HEK293 (cell line): ENCODE data around the gene RAD52.

Experiments used
- CTCF ChIA-PET: fragments of 350-600 bp; formaldehyde crosslinking; extraction: SDS; loops from one replicate; lab custom pipeline; 2021; ENCODE audit warnings: antibody characterized with exemption; lab: Yijun Ruan, JAX
- POLR2A ChIA-PET: fragments of 300-600 bp; formaldehyde crosslinking; extraction: SDS; loops from one replicate; lab custom pipeline; 2020; ENCODE audit warnings: antibody characterized with exemption, inconsistent platforms; lab: Yijun Ruan, JAX
- H3K27ac ChIP-seq: fragments of 200-500 bp; sonication (Bioruptor generic); 2 replicates; pipeline ENCODE4 v1.5.1; 2014; ENCODE audit warnings: low read depth, low read length, control low read depth, inconsistent platforms; ENCODE audit errors: extremely low read depth
- H3K36me3 ChIP-seq, 2 experiments: fragments of 200-500 bp in 1 of 2; sonication (Bioruptor generic) in 1 of 2; 1 replicate in 1 of 2; 2 replicates in 1 of 2; pipeline ENCODE4 v1.5.1; 2014 to 2017; ENCODE audit warnings: inconsistent platforms in 2 of 2, low read length in 2 of 2; ENCODE audit not compliant: control insufficient read depth in 2 of 2, insufficient read depth in 1 of 2
- H3K4me1 ChIP-seq: fragments of 200-500 bp; sonication (Bioruptor generic); 2 replicates; pipeline ENCODE4 v1.5.1; 2014; ENCODE audit warnings: mild to moderate bottlenecking, low read length, inconsistent platforms; ENCODE audit not compliant: control insufficient read depth, insufficient read depth
- H3K4me3 ChIP-seq: 2 replicates; pipeline ENCODE4 v1.5.1; 2011; ENCODE audit warnings: low read depth, mild to moderate bottlenecking, control low read depth, low read length, moderate library complexity
- H3K9me3 ChIP-seq: fragments of 200-500 bp; sonication (Bioruptor generic); 2 replicates; pipeline ENCODE4 v1.5.1; 2014; ENCODE audit warnings: low read depth, low read length, inconsistent platforms; ENCODE audit not compliant: control insufficient read depth, insufficient read depth
- BCL6B ChIP-seq: fragments of 450-650 bp; formaldehyde crosslinking; IDR thresholded peaks from 2 replicates; pipeline ENCODE4 v1.5.1; 2017; ENCODE audit warnings: missing biosample characterization, missing genetic modification characterization
- CTCF ChIP-seq: fragments of 450-650 bp; formaldehyde crosslinking; IDR thresholded peaks from 2 replicates; pipeline ENCODE4 v1.5.1; 2016; ENCODE audit warnings: missing biosample characterization, missing genetic modification characterization
- EGR2 ChIP-seq: fragments of 450-650 bp; formaldehyde crosslinking; IDR thresholded peaks from 2 replicates; pipeline ENCODE4 v1.5.1; 2016; ENCODE audit warnings: low read depth, missing biosample characterization, missing genetic modification characterization
- GLI4 ChIP-seq: fragments of 450-650 bp; formaldehyde crosslinking; IDR thresholded peaks from 2 replicates; pipeline ENCODE4 v1.5.1; 2016; ENCODE audit warnings: missing biosample characterization, missing genetic modification characterization
- KLF7 ChIP-seq: fragments of 450-650 bp; formaldehyde crosslinking; IDR thresholded peaks from 2 replicates; pipeline ENCODE4 v1.5.1; 2016; ENCODE audit warnings: missing biosample characterization, missing genetic modification characterization, borderline replicate concordance
- OVOL3 ChIP-seq: fragments of 450-650 bp; formaldehyde crosslinking; IDR thresholded peaks from 2 replicates; pipeline ENCODE4 v1.5.1; 2016; ENCODE audit warnings: missing biosample characterization, missing genetic modification characterization
- PBX3 ChIP-seq: sonication (generic); formaldehyde crosslinking; IDR thresholded peaks from 2 replicates; pipeline ENCODE4 v1.8.1; 2022; ENCODE audit warnings: mild to moderate bottlenecking, moderate library complexity, missing genetic modification reagents
- SCRT2 ChIP-seq: fragments of 450-650 bp; formaldehyde crosslinking; IDR thresholded peaks from 2 replicates; pipeline ENCODE4 v1.5.1; 2016; ENCODE audit warnings: missing biosample characterization, missing genetic modification characterization
- SETDB1 ChIP-seq: IDR thresholded peaks from one replicate; pipeline ENCODE4 v1.6.1; 2017; ENCODE audit warnings: mild to moderate bottlenecking, low read length, moderate library complexity, mixed read lengths; ENCODE audit not compliant: insufficient read length
- SP3 ChIP-seq: fragments of 450-650 bp; formaldehyde crosslinking; IDR thresholded peaks from 2 replicates; pipeline ENCODE4 v1.5.1; 2016; ENCODE audit warnings: missing biosample characterization, missing genetic modification characterization
- ZBTB10 ChIP-seq: fragments of 450-650 bp; formaldehyde crosslinking; IDR thresholded peaks from 2 replicates; pipeline ENCODE4 v1.5.1; 2016; ENCODE audit warnings: missing biosample characterization, missing genetic modification characterization
- ZBTB8A ChIP-seq: fragments of 450-650 bp; formaldehyde crosslinking; IDR thresholded peaks from 2 replicates; pipeline ENCODE4 v1.5.1; 2016; ENCODE audit warnings: missing biosample characterization, missing genetic modification characterization
- ZFP37 ChIP-seq: fragments of 450-650 bp; formaldehyde crosslinking; IDR thresholded peaks from 2 replicates; pipeline ENCODE4 v1.5.1; 2016; ENCODE audit warnings: missing biosample characterization, missing genetic modification characterization
- ZNF112 ChIP-seq: fragments of 450-650 bp; formaldehyde crosslinking; IDR thresholded peaks from 2 replicates; pipeline ENCODE4 v1.5.0; 2017; ENCODE audit warnings: missing biosample characterization, missing genetic modification characterization
- ZNF155 ChIP-seq: fragments of 450-650 bp; formaldehyde crosslinking; IDR thresholded peaks from 2 replicates; pipeline ENCODE4 v1.5.1; 2016; ENCODE audit warnings: missing biosample characterization, missing genetic modification characterization
- ZNF24 ChIP-seq: fragments of 450-650 bp; formaldehyde crosslinking; IDR thresholded peaks from 2 replicates; pipeline ENCODE4 v1.5.1; 2016; ENCODE audit warnings: missing biosample characterization, missing genetic modification characterization
- ZNF26 ChIP-seq: fragments of 450-650 bp; formaldehyde crosslinking; IDR thresholded peaks from 2 replicates; pipeline ENCODE4 v1.5.1; 2016; ENCODE audit warnings: missing biosample characterization, missing genetic modification characterization
- ZNF426 ChIP-seq: fragments of 450-650 bp; formaldehyde crosslinking; IDR thresholded peaks from 2 replicates; pipeline ENCODE4 v1.5.1; 2017; ENCODE audit warnings: missing biosample characterization, missing genetic modification characterization, mild to moderate bottlenecking, inconsistent platforms, moderate library complexity
- ZNF433 ChIP-seq: fragments of 450-650 bp; formaldehyde crosslinking; IDR thresholded peaks from 2 replicates; pipeline ENCODE4 v1.5.1; 2016; ENCODE audit warnings: missing biosample characterization, missing genetic modification characterization, low read depth
- ZNF510 ChIP-seq: fragments of 450-650 bp; formaldehyde crosslinking; IDR thresholded peaks from 2 replicates; pipeline ENCODE4 v1.5.1; 2018; ENCODE audit warnings: mild to moderate bottlenecking, missing genetic modification characterization, missing biosample characterization; ENCODE audit not compliant: insufficient replicate concordance
- ZNF585B ChIP-seq: fragments of 450-650 bp; formaldehyde crosslinking; IDR thresholded peaks from 2 replicates; pipeline ENCODE4 v1.5.1; 2016; ENCODE audit warnings: missing biosample characterization, missing genetic modification characterization
- ZNF623 ChIP-seq: fragments of 450-650 bp; formaldehyde crosslinking; IDR thresholded peaks from 2 replicates; pipeline ENCODE4 v1.5.1; 2016; ENCODE audit warnings: missing biosample characterization, missing genetic modification characterization
- ZNF624 ChIP-seq: fragments of 450-650 bp; formaldehyde crosslinking; IDR thresholded peaks from 2 replicates; pipeline ENCODE4 v1.5.1; 2017; ENCODE audit warnings: missing biosample characterization, missing genetic modification characterization
- ZNF626 ChIP-seq: fragments of 450-650 bp; sonication (Bioruptor Pico); formaldehyde crosslinking; IDR thresholded peaks from 2 replicates; pipeline ENCODE4 v1.5.1; 2018; ENCODE audit warnings: missing biosample characterization, missing genetic modification characterization, inconsistent platforms
- ZNF645 ChIP-seq: fragments of 450-650 bp; formaldehyde crosslinking; IDR thresholded peaks from 2 replicates; pipeline ENCODE4; 2016; ENCODE audit warnings: missing biosample characterization, missing genetic modification characterization
- ZNF768 ChIP-seq: fragments of 450-650 bp; formaldehyde crosslinking; IDR thresholded peaks from 2 replicates; pipeline ENCODE4 v1.5.1; 2018; ENCODE audit warnings: missing biosample characterization, mild to moderate bottlenecking, missing genetic modification characterization
- ZNF776 ChIP-seq: fragments of 450-650 bp; formaldehyde crosslinking; IDR thresholded peaks from 2 replicates; pipeline ENCODE4 v1.5.0; 2017; ENCODE audit warnings: missing biosample characterization, missing genetic modification characterization, borderline replicate concordance
- ZNF830 ChIP-seq: fragments of 450-650 bp; IDR thresholded peaks from 2 replicates; pipeline ENCODE4 v1.5.0; 2018; ENCODE audit warnings: missing biosample characterization, missing genetic modification characterization, low read depth, mild to moderate bottlenecking, moderate library complexity

Gene RAD52

GRCh38 chr12:949453-950191 is at the start of gene RAD52:
RAD52 (minus strand) TSS chr12:949694; CDS start chr12:933058, 16,636 bp downstream.
- H3K4me1 ChIP-seq: no peaks in the 10 kb centered on the region; the same call in 1 of the 2 replicates
- ChIA-PET POLR2A (interaction anchor here (0.5 to 1.4 kb wide), 26 partner anchors 9 to 644 kb away, joined by 3 to 19 read pairs (median 4); partner anchors contain the start of genes ERC1 and WNK1), CTCF (interaction anchor here (0.5 to 1.6 kb wide), 18 partner anchors 9 to 721 kb away, joined by 3 to 9 read pairs (median 3); partner anchors contain the start of gene ERC1)
- TF ChIP-seq ZNF433 (no peak), SP3 (peak; percentile 90), SETDB1 (no peak), ZFP37 (tag by site-specific recombination) (peak; percentile 66; the same call in 1 of the 2 replicates), ZNF626 (no peak), ZNF623 (tag by site-specific recombination) (no peak; the same call in 1 of the 2 replicates), PBX3 (CRISPR knock-in tag) (peak; percentile 83; the same call in 1 of the 2 replicates), ZNF645 (tag by site-specific recombination) (no peak), ZNF112 (no peak), ZNF585B (tag by site-specific recombination) (no peak), SCRT2 (tag by site-specific recombination) (no peak), EGR2 (peak; percentile 97), ZNF768 (no peak), OVOL3 (tag by site-specific recombination) (no peak), ZNF26 (no peak), ZNF24 (peak; percentile 96), GLI4 (tag by site-specific recombination) (no peak), CTCF (tag by site-specific recombination) (peak; percentile 99), BCL6B (tag by site-specific recombination) (no peak), ZNF155 (tag by site-specific recombination) (no peak), ZNF426 (tag by site-specific recombination) (no peak), ZNF830 (tag by site-specific recombination) (no peak), ZBTB10 (tag by site-specific recombination) (peak; percentile 87), ZNF776 (tag by site-specific recombination) (no peak), ZNF624 (tag by site-specific recombination) (no peak), ZBTB8A (tag by site-specific recombination) (peak; percentile 87), KLF7 (peak; percentile 98), ZNF510 (tag by site-specific recombination) (no peak)

More at GRCh38 chr12:949453-950191, at the start of gene RAD52:
- H3K4me3 ChIP-seq: peak within 1 kb of the TSS; percentile 92
- H3K27ac ChIP-seq: peak within 1 kb of the TSS; percentile 91
- H3K36me3 ChIP-seq: peaks cover 0 to 5% of the 10 kb centered on the region in 2 experiments; a peak in 1 of 3 replicates
- no peaks in the 10 kb centered on the region for H3K9me3 ChIP-seq
